KMS-11 (cell line): Measurements from ENCODE around the gene NUB1.

Experiments used
- H2AFZ ChIP-seq: fragments of 200-600 bp; sonication (generic); 2 replicates; pipeline ENCODE4 v1.6.1; 2016; ENCODE audit warnings: antibody characterized with exemption, mixed run types, low read depth
- H3K27ac ChIP-seq: fragments of 200-600 bp; sonication (generic); 2 replicates; pipeline ENCODE4 v1.6.1; 2016; ENCODE audit warnings: mild to moderate bottlenecking, mixed run types
- H3K27me3 ChIP-seq: fragments of 200-600 bp; sonication (generic); 2 replicates; pipeline ENCODE4 v1.6.1; 2017; ENCODE audit warnings: mild to moderate bottlenecking, low read depth, mixed run types, moderate library complexity; ENCODE audit not compliant: insufficient read depth
- H3K36me3 ChIP-seq: fragments of 200-600 bp; sonication (generic); 2 replicates; pipeline ENCODE4 v1.6.1; 2017; ENCODE audit warnings: mild to moderate bottlenecking, mixed run types; ENCODE audit not compliant: insufficient read depth
- H3K4me1 ChIP-seq: fragments of 200-600 bp; sonication (generic); 2 replicates; pipeline ENCODE4 v1.6.1; 2016; ENCODE audit warnings: mild to moderate bottlenecking, low read depth, mixed run types; ENCODE audit not compliant: poor library complexity, severe bottlenecking
- H3K4me2 ChIP-seq: fragments of 200-600 bp; sonication (generic); 2 replicates; pipeline ENCODE4 v1.7.0; 2016; ENCODE audit warnings: mild to moderate bottlenecking, mixed run types
- H3K4me3 ChIP-seq: fragments of 200-600 bp; sonication (generic); IDR thresholded peaks from 2 replicates; pipeline ENCODE4 v1.6.1; 2017; ENCODE audit warnings: low read depth, low read length, mixed read lengths; ENCODE audit not compliant: insufficient read depth
- H3K79me2 ChIP-seq: fragments of 200-600 bp; sonication (generic); 2 replicates; pipeline ENCODE4 v1.6.1; 2016; ENCODE audit warnings: low read depth, mixed run types; ENCODE audit not compliant: insufficient read depth
- H3K9ac ChIP-seq: fragments of 200-600 bp; sonication (generic); 2 replicates; pipeline ENCODE4 v1.6.1; 2016; ENCODE audit warnings: mild to moderate bottlenecking, mixed run types
- H4K20me1 ChIP-seq: fragments of 200-600 bp; sonication (generic); 2 replicates; pipeline ENCODE4 v1.6.1; 2016; ENCODE audit warnings: mild to moderate bottlenecking, mixed run types; ENCODE audit not compliant: insufficient read depth
- TF ChIP-seq, protein P1 (sequence below): fragments of 200-600 bp; sonication (generic); conservative IDR thresholded peaks from 2 replicates; pipeline ENCODE4 v1.6.1; 2017; ENCODE audit warnings: low read depth, mild to moderate bottlenecking, antibody characterized with exemption, low read length, moderate library complexity, mixed read lengths

NUB1 gene

DNA sequence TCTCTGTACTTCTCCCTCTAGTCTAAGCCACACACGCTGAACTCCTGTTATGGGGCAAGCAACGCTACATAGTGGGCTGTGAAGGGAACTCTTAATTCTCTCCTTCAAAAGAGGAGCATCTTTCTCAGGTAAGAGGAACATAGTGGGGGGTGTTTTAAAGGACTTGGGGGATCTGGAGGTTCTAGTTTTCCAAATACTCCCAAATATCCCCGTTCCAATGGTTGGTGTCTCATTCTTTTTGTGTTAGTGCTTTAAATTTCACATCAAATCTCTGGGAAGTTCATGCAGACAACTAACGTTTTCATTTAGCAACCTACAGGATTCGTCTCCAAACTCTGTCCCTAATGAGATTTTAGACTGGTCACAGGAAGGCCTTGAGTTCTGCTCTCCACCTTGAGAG is 80.6 kb downstream of the NUB1 start:
- Histone ChIP-seq H3K79me2 (no peaks in the 10 kb centered on the region), H3K9ac (no peak overlapping the region), H3K4me1 (no peaks in the 10 kb centered on the region), H4K20me1 (no peaks in the 10 kb centered on the region), H3K27ac (no peak overlapping the region), H3K27me3 (no peaks in the 10 kb centered on the region), H3K4me2 (no peak overlapping the region), H2AFZ (no peak overlapping the region), H3K4me3 (no peak overlapping the region), H3K36me3 (no peaks in the 10 kb centered on the region)
- TF ChIP-seq, protein P1, sequence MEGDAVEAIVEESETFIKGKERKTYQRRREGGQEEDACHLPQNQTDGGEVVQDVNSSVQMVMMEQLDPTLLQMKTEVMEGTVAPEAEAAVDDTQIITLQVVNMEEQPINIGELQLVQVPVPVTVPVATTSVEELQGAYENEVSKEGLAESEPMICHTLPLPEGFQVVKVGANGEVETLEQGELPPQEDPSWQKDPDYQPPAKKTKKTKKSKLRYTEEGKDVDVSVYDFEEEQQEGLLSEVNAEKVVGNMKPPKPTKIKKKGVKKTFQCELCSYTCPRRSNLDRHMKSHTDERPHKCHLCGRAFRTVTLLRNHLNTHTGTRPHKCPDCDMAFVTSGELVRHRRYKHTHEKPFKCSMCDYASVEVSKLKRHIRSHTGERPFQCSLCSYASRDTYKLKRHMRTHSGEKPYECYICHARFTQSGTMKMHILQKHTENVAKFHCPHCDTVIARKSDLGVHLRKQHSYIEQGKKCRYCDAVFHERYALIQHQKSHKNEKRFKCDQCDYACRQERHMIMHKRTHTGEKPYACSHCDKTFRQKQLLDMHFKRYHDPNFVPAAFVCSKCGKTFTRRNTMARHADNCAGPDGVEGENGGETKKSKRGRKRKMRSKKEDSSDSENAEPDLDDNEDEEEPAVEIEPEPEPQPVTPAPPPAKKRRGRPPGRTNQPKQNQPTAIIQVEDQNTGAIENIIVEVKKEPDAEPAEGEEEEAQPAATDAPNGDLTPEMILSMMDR, result no peak

DNA sequence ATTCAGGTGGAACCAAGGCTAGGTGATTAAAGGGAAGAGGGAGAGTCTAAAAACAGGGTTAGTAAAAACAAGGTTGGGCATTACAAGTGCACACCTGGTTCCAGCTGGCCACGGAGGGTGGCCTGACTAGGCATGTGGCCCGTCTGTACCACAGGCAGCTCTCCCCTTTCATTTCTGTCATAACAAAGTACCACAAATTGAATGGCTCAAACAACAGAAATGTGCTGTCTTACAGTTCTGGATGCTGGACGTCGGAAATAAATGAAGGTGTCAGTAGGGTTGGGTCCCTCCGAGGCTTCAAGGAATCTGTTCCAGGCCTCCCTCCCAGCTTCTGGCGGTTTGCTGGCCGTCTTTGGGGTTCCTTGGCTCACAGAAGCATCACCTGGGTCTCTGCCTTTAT is 81.6 kb downstream of the NUB1 start:
- Histone ChIP-seq H3K27ac (no peak overlapping the region), H4K20me1 (no peaks in the 10 kb centered on the region), H3K4me1 (peaks cover under 1% of the 10 kb centered on the region), H3K79me2 (no peaks in the 10 kb centered on the region), H3K27me3 (no peaks in the 10 kb centered on the region), H3K4me3 (no peak overlapping the region), H3K36me3 (no peaks in the 10 kb centered on the region), H3K4me2 (no peak overlapping the region), H3K9ac (no peak overlapping the region), H2AFZ (no peak overlapping the region)
- TF ChIP-seq, protein P1, result no peak

DNA sequence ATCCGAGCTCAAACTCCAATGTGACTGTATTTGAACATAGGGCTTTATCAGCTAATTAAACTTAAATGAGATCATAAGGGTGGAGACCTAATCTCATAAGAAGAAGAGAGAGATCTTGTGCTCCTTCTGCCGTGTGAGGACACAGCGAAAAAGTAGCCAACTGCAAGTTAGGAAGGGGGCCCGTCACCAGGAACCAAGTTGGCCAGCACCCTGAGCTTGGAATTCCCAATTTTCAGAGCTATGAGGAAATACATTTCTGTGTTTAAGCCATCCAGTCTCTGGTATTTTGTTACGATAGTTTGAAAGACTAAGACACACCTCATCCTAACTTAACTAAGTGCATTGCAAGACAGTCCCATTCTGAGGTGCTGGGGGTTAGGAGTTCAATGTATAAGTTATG is 82.3 kb downstream of the NUB1 start:
- Histone ChIP-seq H3K27ac (no peak overlapping the region), H2AFZ (no peak overlapping the region), H3K4me2 (no peak overlapping the region), H3K27me3 (no peaks in the 10 kb centered on the region), H3K79me2 (no peaks in the 10 kb centered on the region), H3K4me3 (no peak overlapping the region), H3K36me3 (no peaks in the 10 kb centered on the region), H3K9ac (no peak overlapping the region), H4K20me1 (no peaks in the 10 kb centered on the region), H3K4me1 (peaks cover 8% of the 10 kb centered on the region)
- TF ChIP-seq, protein P1, result no peak

DNA sequence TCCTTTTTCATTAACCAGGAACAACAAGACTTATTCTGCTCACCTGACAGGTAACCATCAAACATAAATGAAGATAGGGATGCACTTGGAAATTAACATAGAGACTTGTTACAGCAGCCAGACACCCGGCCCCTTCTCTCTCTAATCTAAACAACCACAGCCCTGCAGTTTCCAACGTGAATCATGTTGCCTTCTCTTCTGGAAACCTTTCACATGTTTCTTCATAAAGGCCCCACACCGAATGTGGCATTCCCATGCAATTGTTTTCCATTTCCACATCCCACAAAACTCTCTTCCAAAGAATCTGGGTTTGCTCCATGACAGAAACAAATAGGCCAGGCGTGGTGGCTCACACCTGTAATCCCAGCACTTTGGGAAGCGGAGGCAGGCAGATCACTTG is 83.2 kb downstream of the NUB1 start:
- peaks cover 17% of the 10 kb centered on the region for H3K4me1 ChIP-seq

More for the DNA sequence above, 83.2 kb downstream of the NUB1 start:
- no peak overlapping the region for H3K4me2 ChIP-seq
- no peak overlapping the region for H3K9ac ChIP-seq
- no peaks in the 10 kb centered on the region for H3K27me3 ChIP-seq
- TF ChIP-seq, protein P1, result no peak
- no peaks in the 10 kb centered on the region for H4K20me1 ChIP-seq
- no peaks in the 10 kb centered on the region for H3K79me2 ChIP-seq
- no peaks in the 10 kb centered on the region for H3K36me3 ChIP-seq
- no peak overlapping the region for H3K27ac ChIP-seq
- H3K4me3 ChIP-seq, result no peak overlapping the region
- no peak overlapping the region for H2AFZ ChIP-seq
